SK-N-SH (cell line): ENCODE measurements around the gene TSPAN4. TPM values are rescaled to one million over a fixed set of nuclear protein-coding genes. Genes with fewer than 3 reads are reported as not detected.
A peak's percentile ranks its signal among the peaks of the same experiment; 100 is the strongest.

Experiments used
- CTCF ChIA-PET: fragments of 300-600, 350-600 bp; formaldehyde crosslinking; extraction: SDS; loops from one replicate; lab custom pipeline; 2021; lab: Yijun Ruan, JAX
- POLR2A ChIA-PET: fragments of 350-600 bp; sonication (Branson Sonifier 250); formaldehyde crosslinking; extraction: SDS; loops from one replicate; lab custom pipeline; 2020; ENCODE audit warnings: antibody characterized with exemption, inconsistent platforms; lab: Yijun Ruan, JAX
- DNase-seq: peaks from one replicate; pipeline ENCODE4 v3.0.0; 2012
- H2AFZ ChIP-seq: fragments of 200-600 bp; sonication (generic); 2 replicates; pipeline ENCODE4 v1.8.1; 2016; ENCODE audit warnings: antibody characterized with exemption, mild to moderate bottlenecking, low read depth
- H3F3A ChIP-seq: fragments of 200-600 bp; sonication (generic); replicated peaks from 2 replicates; pipeline ENCODE3; 2016; ENCODE audit warnings: antibody characterized with exemption, mild to moderate bottlenecking; ENCODE audit not compliant: insufficient read depth
- H3K27ac ChIP-seq, 2 experiments: fragments of 200-500 bp in 1 of 2; fragments of 200-600 bp in 1 of 2; sonication (Bioruptor generic) in 1 of 2; sonication (generic), shearing (Covaris generic) in 1 of 2; 2 replicates each; pipeline versions ENCODE4 v1.5.1 to v1.6.1; 2014 to 2016; ENCODE audit warnings: low read depth in 2 of 2, inconsistent platforms in 1 of 2, low read length in 1 of 2, mild to moderate bottlenecking in 1 of 2, mixed read lengths in 1 of 2
- H3K27me3 ChIP-seq: fragments of 200-600 bp; sonication (generic), shearing (Covaris generic); 2 replicates; pipeline ENCODE4 v1.6.1; 2016; ENCODE audit warnings: mixed run types; ENCODE audit not compliant: insufficient read depth
- H3K36me3 ChIP-seq, 2 experiments: fragments of 200-500 bp in 1 of 2; fragments of 200-600 bp in 1 of 2; sonication (Bioruptor generic) in 1 of 2; sonication (generic) in 1 of 2; replicated peaks in 1 of 2; 2 replicates each; pipeline versions ENCODE3 to v1.5.1; 2014 to 2016; ENCODE audit warnings: low read length in 1 of 2, mild to moderate bottlenecking in 1 of 2; ENCODE audit not compliant: insufficient read depth in 2 of 2, control insufficient read depth in 1 of 2
- H3K4me1 ChIP-seq, 2 experiments: fragments of 200-500 bp in 1 of 2; fragments of 200-600 bp in 1 of 2; sonication (Bioruptor generic) in 1 of 2; sonication (generic), shearing (Covaris generic) in 1 of 2; 2 replicates each; pipeline versions ENCODE4 v1.5.1 to v1.6.1; 2014 to 2016; ENCODE audit warnings: low read depth in 1 of 2, low read length in 1 of 2, mixed run types in 1 of 2; ENCODE audit not compliant: insufficient read depth in 2 of 2, control insufficient read depth in 1 of 2
- H3K4me2 ChIP-seq: fragments of 200-600 bp; sonication (generic), shearing (Covaris generic); 2 replicates; pipeline ENCODE4 v1.6.1; 2017; ENCODE audit warnings: mixed run types
- H3K4me3 ChIP-seq, 2 experiments: fragments of 200-500 bp in 1 of 2; fragments of 200-600 bp in 1 of 2; sonication (Bioruptor generic) in 1 of 2; sonication (generic), shearing (Covaris generic) in 1 of 2; 2 replicates each; pipeline versions ENCODE4 v1.5.1 to v1.8.1; 2014 to 2016; ENCODE audit warnings: low read depth in 2 of 2, inconsistent platforms in 1 of 2, low read length in 1 of 2, mild to moderate bottlenecking in 1 of 2, mixed read lengths in 1 of 2, moderate library complexity in 1 of 2
- H3K79me2 ChIP-seq: fragments of 200-600 bp; sonication (generic); 2 replicates; pipeline ENCODE4 v1.8.1; 2017; ENCODE audit warnings: mild to moderate bottlenecking; ENCODE audit not compliant: insufficient read depth
- H3K9ac ChIP-seq: fragments of 200-600 bp; sonication (generic); 2 replicates; pipeline ENCODE4 v1.6.1; 2017; ENCODE audit warnings: mixed run types
- H3K9me2 ChIP-seq: fragments of 200-600 bp; sonication (generic); 2 replicates; pipeline ENCODE4 v1.6.1; 2017; ENCODE audit warnings: mixed run types
- H3K9me3 ChIP-seq: fragments of 200-600 bp; sonication (generic); 2 replicates; pipeline ENCODE4 v1.6.1; 2017; ENCODE audit warnings: mixed run types, mild to moderate bottlenecking, moderate library complexity
- H4K20me1 ChIP-seq: fragments of 200-600 bp; sonication (generic); 2 replicates; pipeline ENCODE4 v1.6.1; 2017; ENCODE audit warnings: mild to moderate bottlenecking, mixed run types; ENCODE audit not compliant: insufficient read depth
- CHD2 ChIP-seq: fragments of 150-350 bp; IDR thresholded peaks from 2 replicates; pipeline ENCODE4 v1.6.1; 2018; ENCODE audit warnings: low read length; ENCODE audit not compliant: partially characterized antibody
- CTCF ChIP-seq: fragments of 200-600 bp; sonication (generic); IDR thresholded peaks from 2 replicates; pipeline ENCODE4 v1.6.1; 2017; ENCODE audit warnings: antibody characterized with exemption, mild to moderate bottlenecking, moderate library complexity
- ELF1 ChIP-seq: IDR thresholded peaks from 2 replicates; pipeline ENCODE4 v1.4.0; 2012
- EZH2phosphoT487 ChIP-seq: fragments of 200-600 bp; sonication (generic); IDR thresholded peaks from 2 replicates; pipeline ENCODE4 v1.6.1; 2017; ENCODE audit warnings: low read depth, mixed run types, mild to moderate bottlenecking, antibody characterized with exemption, moderate library complexity, borderline replicate concordance
- FOSL2 ChIP-seq: IDR thresholded peaks from 2 replicates; pipeline ENCODE4 v1.4.0; 2012; ENCODE audit warnings: low read depth, mild to moderate bottlenecking, moderate library complexity, borderline replicate concordance
- FOXJ3 ChIP-seq: sonication (generic); formaldehyde crosslinking; IDR thresholded peaks from 2 replicates; pipeline ENCODE4 v1.5.1; 2020; ENCODE audit warnings: mild to moderate bottlenecking, missing genetic modification reagents
- FOXM1 ChIP-seq: IDR thresholded peaks from 2 replicates; pipeline ENCODE4 v1.4.0; 2012; ENCODE audit warnings: low read depth, mild to moderate bottlenecking
- GABPA ChIP-seq: IDR thresholded peaks from 2 replicates; pipeline ENCODE4 v1.4.0; 2012; ENCODE audit warnings: low read depth, mild to moderate bottlenecking
- GATA2 ChIP-seq: sonication (generic); formaldehyde crosslinking; IDR thresholded peaks from 2 replicates; pipeline ENCODE4 v1.5.0; 2020; ENCODE audit warnings: mild to moderate bottlenecking, missing genetic modification reagents
- IRF3 ChIP-seq: fragments of 150-350 bp; IDR thresholded peaks from 2 replicates; pipeline ENCODE4 v1.6.1; 2016; ENCODE audit warnings: mild to moderate bottlenecking, low read depth, low read length
- JUND ChIP-seq: IDR thresholded peaks from 2 replicates; pipeline ENCODE4 v1.4.0; 2012
- MAX ChIP-seq: IDR thresholded peaks from 2 replicates; pipeline ENCODE4 v1.4.0; 2012; ENCODE audit warnings: low read depth
- MEF2A ChIP-seq: IDR thresholded peaks from 2 replicates; pipeline ENCODE4 v1.4.0; 2012; ENCODE audit warnings: low read depth, borderline replicate concordance
- MXI1 ChIP-seq: IDR thresholded peaks from 2 replicates; pipeline ENCODE4 v1.6.1; 2012; ENCODE audit warnings: mild to moderate bottlenecking, low read depth, low read length, improper control_type of control experiment
- NFIC ChIP-seq: IDR thresholded peaks from 2 replicates; pipeline ENCODE4 v1.4.0; 2012; ENCODE audit warnings: borderline replicate concordance
- POLR2AphosphoS5 ChIP-seq: IDR thresholded peaks from 2 replicates; pipeline ENCODE4 v1.6.1; 2012; ENCODE audit warnings: low read depth, low read length
- RCOR1 ChIP-seq: fragments of 150-350 bp; IDR thresholded peaks from 2 replicates; pipeline ENCODE4 v1.6.1; 2017; ENCODE audit warnings: antibody characterized with exemption, low read length
- RFX5 ChIP-seq: IDR thresholded peaks from 2 replicates; pipeline ENCODE4 v1.6.1; 2012; ENCODE audit warnings: mild to moderate bottlenecking, improper control_type of control experiment, low read length
- SIN3A ChIP-seq: IDR thresholded peaks from 2 replicates; pipeline ENCODE4 v1.6.1; 2012; ENCODE audit warnings: low read depth, mild to moderate bottlenecking, low read length, moderate library complexity, borderline replicate concordance
- SMC3 ChIP-seq: IDR thresholded peaks from 2 replicates; pipeline ENCODE4 v1.6.1; 2012; ENCODE audit warnings: low read depth, low read length, improper control_type of control experiment
- TAF1 ChIP-seq: IDR thresholded peaks from 2 replicates; pipeline ENCODE4 v1.6.1; 2012; ENCODE audit warnings: low read depth, mild to moderate bottlenecking, low read length, moderate library complexity, borderline replicate concordance
- TCF12 ChIP-seq: IDR thresholded peaks from 2 replicates; pipeline ENCODE4 v1.4.0; 2012
- TEAD4 ChIP-seq: IDR thresholded peaks from 2 replicates; pipeline ENCODE4 v1.4.0; 2012; ENCODE audit warnings: mild to moderate bottlenecking, borderline replicate concordance; ENCODE audit not compliant: insufficient read depth
- USF1 ChIP-seq: IDR thresholded peaks from 2 replicates; pipeline ENCODE4 v1.4.0; 2012; ENCODE audit warnings: low read depth, borderline replicate concordance
- ZBTB33 ChIP-seq: IDR thresholded peaks from 2 replicates; pipeline ENCODE4 v1.4.0; 2012; ENCODE audit warnings: low read depth, borderline replicate concordance
- WGBS: methylation state at CpG from one replicate; pipeline ENCODE4 v1.1.6; 2017; ENCODE audit warnings: low lambda C conversion rate; 5-methylcytosine and 5-hydroxymethylcytosine counted together
- polyA plus RNA-seq, 3 experiments: library from polyadenylated mRNA; depleted of rRNA; stranded (reverse); fragments of >200 nt; gene quantifications; 2 replicates each; pipeline ENCODE4 v1.2.3, GENCODE V29; 2012

Gene TSPAN4
- polyA plus RNA-seq, 1 of the 3 experiments (the other 2 are of a cell fraction), result 226 TPM

- peaks cover 26% of the 10 kb centered on the region for H3K79me2 ChIP-seq
- H3K4me1 ChIP-seq, result peaks cover 14 to 26% of the 10 kb centered on the region in 2 experiments; a peak in 3 of 4 replicates
- no peaks in the 10 kb centered on the region for H3K27me3 ChIP-seq
- TF ChIP-seq SMC3 (no peak), JUND (no peak), CHD2 (no peak), CTCF (0 out of 2 replicates have a peak, but pooled peaks have one; percentile 8), POLR2AphosphoS5 (peak; percentile 96), ZBTB33 (peak; percentile 54; the same call in 1 of the 2 replicates), MXI1 (peak; percentile 71), RCOR1 (no peak), USF1 (no peak), GABPA (no peak), ELF1 (no peak), FOXJ3 (CRISPR knock-in tag) (no peak), TAF1 (peak; percentile 76; the same call in 1 of the 2 replicates), EZH2phosphoT487 (no peak), FOSL2 (no peak), RFX5 (no peak), MAX (no peak), SIN3A (peak; percentile 59; the same call in 1 of the 2 replicates), TCF12 (no peak), MEF2A (no peak), IRF3 (no peak), TEAD4 (no peak), NFIC (no peak), GATA2 (CRISPR knock-in tag) (no peak), FOXM1 (no peak)
- TF ChIP-seq, all 33 proteins: peak for 6
- H3K36me3 ChIP-seq, result peaks cover 3 to 8% of the 10 kb centered on the region in 2 experiments
- H3K4me2 ChIP-seq, result peak overlapping the region; percentile 98
- H2AFZ ChIP-seq, result peak overlapping the region; percentile 82; the same call in 1 of the 2 replicates
- peak; percentile 98 for DNase-seq
- ChIA-PET POLR2A (interaction anchor here (0.7 to 2.7 kb wide), 15 partner anchors 9 to 124 kb away, joined by 3 to 34 read pairs (median 6); partner anchors contain the start of genes CD151, CEND1, CRACR2B and DEAF1), CTCF (interaction anchor here (0.8 to 1.7 kb wide), 10 partner anchors 9 to 124 kb away, joined by 3 to 9 read pairs (median 4); partner anchors contain the start of genes CD151, CRACR2B, DEAF1 and RPLP2)
- H3K9me2 ChIP-seq, result no peaks in the 10 kb centered on the region
- peaks cover 28% of the 10 kb centered on the region for H4K20me1 ChIP-seq
- H3K4me3 ChIP-seq, result peak overlapping the region; percentile 71 to 79
- H3F3A ChIP-seq, result peaks cover 16% of the 10 kb centered on the region
- peak overlapping the region; percentile 83 for H3K9ac ChIP-seq
- H3K9me3 ChIP-seq, result no peaks in the 10 kb centered on the region
- 2% methylated on average over 19 of the region's 96 CpGs for WGBS
- H3K27ac ChIP-seq, result peak overlapping the region; percentile 73 to 75
Measured at GRCh38 chr11:819129-819931, 23.3 kb upstream of the TSPAN4 start.
